ENCODE data around the gene OR6B2.

DNA sequence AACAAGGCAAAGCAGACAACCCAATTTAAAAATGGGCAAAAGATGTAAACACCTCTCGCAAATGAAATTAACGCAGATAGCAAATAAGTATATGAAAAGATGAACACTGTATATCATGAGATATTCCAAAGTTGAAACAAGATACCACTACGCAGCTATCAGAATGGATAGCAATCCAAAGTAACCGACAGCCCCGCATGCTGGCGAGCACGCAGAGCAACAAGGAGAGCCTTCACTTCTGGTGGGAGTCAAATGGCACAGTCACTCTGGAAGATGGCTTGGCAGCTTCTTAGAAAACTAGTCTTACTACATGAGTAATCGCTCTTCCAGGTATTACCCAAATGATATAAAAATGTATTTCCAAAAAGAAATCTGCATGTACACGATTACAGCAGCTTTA, 6.4 kb downstream of the OR6B2 start:
- TF ChIP-seq EZH2 (IDR thresholded peaks at IDR 0.05; ENCODE audit: insufficient read depth, poor library complexity, severe bottlenecking) (no peak), EZH2phosphoT487 (IDR thresholded peaks at IDR 0.05; ENCODE audit: insufficient read depth, low read depth) (no peak)
